Naive thymus-derived CD8-positive, alpha-beta T cell (primary cell): ENCODE data around the gene METTL15. TPM values are rescaled to one million over a fixed set of nuclear protein-coding genes. Genes with fewer than 3 reads are reported as not detected.
"Not testable (repeated sequence)": the region's sequence is repeated elsewhere in the genome, so short reads cannot be mapped to it uniquely, and the experiment has no call there.

ENCODE experiments used
- ATAC-seq, 2 donors: fragments of 150-1000 bp; cut with Tn5 transposase in 1 of 2; sonication (Bioruptor Pico), chemical (Tn5 transposase) in 1 of 2; 1 replicate in 1 of 2; 2 replicates in 1 of 2; pipeline ENCODE4 v1.10.0; 2021; ENCODE audit warnings: mild to moderate bottlenecking in 2 of 2, moderate library complexity in 2 of 2
- POLR2A ChIA-PET: fragments of 350-600 bp; sonication (Branson Sonifier 250); formaldehyde crosslinking; loops from one replicate; lab custom pipeline; 2021; ENCODE audit warnings: antibody characterized with exemption; lab: Charles Lee
- DNase-seq, 10 donors: peaks; one replicate each; pipeline versions ENCODE4 v3.0.0 to v3.0.0-alpha.2; 2020 to 2022
- H3K27ac Mint-ChIP-seq, 10 donors: one replicate each; pipeline ENCODE4 v1.8.0; 2020 to 2022; ENCODE audit warnings: mild to moderate bottlenecking in 10 of 10, mixed read lengths in 10 of 10, moderate library complexity in 4 of 10, inconsistent platforms in 1 of 10
- H3K27me3 Mint-ChIP-seq, 5 donors: one replicate each; pipeline ENCODE4 v1.8.0; 2021 to 2022; ENCODE audit warnings: mixed read lengths in 5 of 5
- H3K36me3 Mint-ChIP-seq, 3 donors: one replicate each; pipeline ENCODE4 v1.8.0; 2020 to 2022; ENCODE audit warnings: mixed read lengths in 3 of 3, mild to moderate bottlenecking in 2 of 3, inconsistent platforms in 1 of 3
- H3K4me1 Mint-ChIP-seq, 4 donors: one replicate each; pipeline ENCODE4 v1.8.0; 2021 to 2022; ENCODE audit warnings: mixed read lengths in 4 of 4
- H3K4me3 Mint-ChIP-seq, 10 donors: one replicate each; pipeline ENCODE4 v1.8.0; 2020 to 2022; ENCODE audit warnings: mild to moderate bottlenecking in 10 of 10, mixed read lengths in 10 of 10, moderate library complexity in 6 of 10, inconsistent platforms in 1 of 10
- H3K9me3 Mint-ChIP-seq, 9 donors: one replicate each; pipeline ENCODE4 v1.8.0; 2020 to 2022; ENCODE audit warnings: mixed read lengths in 9 of 9, mild to moderate bottlenecking in 3 of 9, inconsistent platforms in 1 of 9, moderate library complexity in 1 of 9
- polyA plus RNA-seq, 3 donors: library from polyadenylated mRNA; unstranded; fragments of 300-500 nt; fragmentation: Illumina TruSeq; gene quantifications; one replicate each; pipeline ENCODE4 v1.2.3, GENCODE V29; 2021
- total RNA-seq, 8 experiments: library from RNA in 2 of 8; stranded (reverse) in 2 of 8; gene quantifications; one replicate each; pipeline ENCODE4 v1.2.3 and lab custom pipeline; 2021 to 2026

The METTL15 gene
- total and polyA plus RNA-seq, 5 experiments from 2014 or later, result 4.4 to 14.0 (median 7.1) TPM

GRCh38 chr11:28339488-28339887, 231.3 kb downstream of the METTL15 start:
- H3K36me3 Mint-ChIP-seq, result peaks cover 0 to 22% (median 0%) of the 10 kb centered on the region in 3 donors
- no peak for DNase-seq
- H3K9me3 Mint-ChIP-seq, result peaks cover 10 to 59% (median 34%) of the 10 kb centered on the region in 9 donors
- peak overlapping the region in 1 of 10 donors; percentile 46 for H3K4me3 Mint-ChIP-seq
- no peaks in the 10 kb centered on the region for H3K27me3 Mint-ChIP-seq
- H3K27ac Mint-ChIP-seq, result no peak overlapping the region
- H3K4me1 Mint-ChIP-seq, result no peaks in the 10 kb centered on the region
- no peak for ATAC-seq
- POLR2A ChIA-PET, result no interaction called here

DNA sequence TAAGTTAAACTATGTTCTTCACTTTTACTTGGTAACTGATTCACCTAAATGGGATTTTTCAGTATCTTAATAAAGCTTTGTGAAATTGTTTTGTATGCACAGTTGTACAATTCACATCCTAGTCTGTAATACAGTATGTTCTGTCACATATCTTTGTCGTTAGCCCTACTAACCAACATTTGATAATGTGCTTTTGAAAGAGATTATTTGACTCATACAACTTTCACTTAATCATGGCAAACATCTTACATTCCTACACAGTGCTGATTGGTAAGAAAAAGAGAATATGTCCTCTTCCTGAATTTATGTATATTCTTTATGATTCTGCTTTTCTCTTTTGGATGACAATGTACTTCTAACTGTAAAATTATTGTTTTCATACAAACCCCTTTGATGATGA, 234.5 kb downstream of the METTL15 start:
- Mint-ChIP-seq H3K4me1 (no peaks in the 10 kb centered on the region), H3K27me3 (no peaks in the 10 kb centered on the region), H3K36me3 (peaks cover 0 to 22% (median 0%) of the 10 kb centered on the region in 3 donors), H3K9me3 (peaks cover 10 to 51% (median 32%) of the 10 kb centered on the region in 9 donors), H3K4me3 (no peak overlapping the region), H3K27ac (no peak overlapping the region)
- DNase-seq (no peak), ATAC-seq (no peak)
- POLR2A ChIA-PET, result no interaction called here

DNA sequence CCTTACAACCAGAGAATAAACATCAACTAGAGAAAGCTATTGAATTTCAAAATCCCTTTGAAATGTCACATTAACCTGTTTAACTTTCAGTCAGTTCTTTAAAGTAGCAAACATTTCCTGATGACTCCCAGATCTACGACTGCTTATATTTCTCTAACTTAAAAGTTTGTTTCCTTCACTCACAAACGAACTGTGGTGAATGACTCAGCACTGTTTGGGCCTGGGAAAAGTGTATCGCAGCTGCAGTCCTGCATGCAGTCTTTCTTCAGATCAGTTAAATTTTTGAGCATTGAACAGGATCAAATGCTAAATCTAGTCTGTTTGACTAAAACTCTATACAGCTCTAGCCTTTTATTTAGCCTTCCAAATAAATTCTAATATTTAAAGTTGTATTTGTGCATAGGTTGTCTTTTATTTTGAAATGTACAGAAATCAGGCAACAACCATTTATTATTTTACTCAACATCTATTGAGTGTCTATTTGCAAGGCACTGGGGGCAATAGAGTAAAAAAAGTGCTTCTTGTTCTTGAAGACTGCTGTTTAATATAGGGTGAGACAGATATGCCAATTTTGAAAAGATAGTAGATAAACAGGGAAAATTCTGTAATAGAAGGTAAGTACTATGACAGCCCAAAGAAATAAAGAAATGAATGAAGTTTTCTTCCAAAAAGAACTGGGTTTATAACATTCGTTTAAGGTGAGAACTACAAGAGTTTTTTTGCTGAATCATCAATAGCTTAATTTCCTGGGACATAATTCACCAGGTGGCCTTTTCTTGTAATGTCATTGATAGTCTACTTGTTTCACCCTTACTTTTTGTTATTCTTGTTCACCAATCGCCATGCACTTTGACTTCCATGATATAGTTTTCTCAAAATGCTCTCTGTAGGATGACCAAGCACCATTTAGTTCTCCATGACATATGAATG, 235.4 kb downstream of the METTL15 start:
- H3K9me3 Mint-ChIP-seq, result peaks cover 5 to 43% (median 23%) of the 10 kb centered on the region in 9 donors
- H3K27ac Mint-ChIP-seq, result no peak overlapping the region
- H3K4me3 Mint-ChIP-seq, result no peak overlapping the region
- no peaks in the 10 kb centered on the region for H3K4me1 Mint-ChIP-seq
- no peaks in the 10 kb centered on the region for H3K27me3 Mint-ChIP-seq
- H3K36me3 Mint-ChIP-seq, result peaks cover 0 to 20% (median 0%) of the 10 kb centered on the region in 3 donors
- POLR2A ChIA-PET, result no interaction called here
- ATAC-seq (no peak), DNase-seq (no peak)

DNA sequence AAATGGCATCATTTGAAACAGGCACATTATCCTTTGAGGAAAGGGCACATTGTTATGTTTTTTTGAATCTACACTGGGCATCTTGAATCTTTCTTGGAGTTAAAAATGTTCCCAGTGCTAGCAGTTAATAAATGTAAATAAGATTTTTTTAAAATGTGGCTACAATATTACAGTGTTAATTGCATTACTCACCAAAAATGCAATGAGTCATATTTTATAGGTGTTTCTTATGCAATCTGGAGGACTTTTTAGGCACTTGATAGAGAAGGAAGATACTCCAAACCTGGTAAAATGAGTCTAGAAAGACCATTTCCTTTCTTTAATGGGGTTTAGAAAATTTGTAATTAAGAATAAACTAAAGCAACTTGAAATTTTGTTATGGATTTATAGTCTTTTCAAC, 238.0 kb downstream of the METTL15 start:
- H3K9me3 Mint-ChIP-seq, result peaks cover 0 to 16% (median 4%) of the 10 kb centered on the region in 9 donors
- POLR2A ChIA-PET, result no interaction called here
- H3K36me3 Mint-ChIP-seq, result no peaks in the 10 kb centered on the region
- ATAC-seq (no peak), DNase-seq (no peak)
- no peak overlapping the region for H3K4me3 Mint-ChIP-seq
- H3K4me1 Mint-ChIP-seq, result no peaks in the 10 kb centered on the region
- no peak overlapping the region for H3K27ac Mint-ChIP-seq
- H3K27me3 Mint-ChIP-seq, result peaks cover 0 to 4% (median 0%) of the 10 kb centered on the region in 5 donors

- POLR2A ChIA-PET, result no interaction called here
Observed at GRCh38 chr11:28346721-28347120, 238.5 kb downstream of the METTL15 start.

DNA sequence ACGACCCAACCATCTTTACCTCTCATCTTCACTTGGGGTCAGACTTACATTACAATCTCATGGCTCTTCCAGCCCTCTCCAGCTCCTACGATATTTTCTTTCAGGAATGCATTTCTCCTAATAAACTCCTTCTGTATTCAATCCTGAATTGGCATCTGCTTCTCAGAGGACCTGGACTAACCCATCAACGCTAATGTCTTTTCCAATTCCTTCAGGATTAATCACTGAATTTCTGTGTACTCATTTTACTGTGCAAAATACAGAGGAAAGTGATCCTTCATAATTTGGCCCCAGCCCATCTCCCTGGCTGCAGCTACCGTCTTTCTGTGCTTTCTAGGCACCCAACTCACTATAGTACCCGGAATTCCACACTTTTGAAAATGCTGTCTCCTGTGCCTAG, 239.2 kb downstream of the METTL15 start:
- H3K4me1 Mint-ChIP-seq, result no peaks in the 10 kb centered on the region
- no peak overlapping the region for H3K4me3 Mint-ChIP-seq
- H3K9me3 Mint-ChIP-seq, result peaks cover 0 to 8% (median 2%) of the 10 kb centered on the region in 9 donors
- H3K27ac Mint-ChIP-seq, result no peak overlapping the region
- no peak for ATAC-seq
- no peak for DNase-seq
- H3K36me3 Mint-ChIP-seq, result no peaks in the 10 kb centered on the region
- peaks cover 0 to 4% (median 0%) of the 10 kb centered on the region in 5 donors for H3K27me3 Mint-ChIP-seq
- POLR2A ChIA-PET, result no interaction called here

More at GRCh38 chr11:28346721-28347120, 238.5 kb downstream of the METTL15 start:
- DNase-seq (no peak), ATAC-seq (no peak)
- no peaks in the 10 kb centered on the region for H3K4me1 Mint-ChIP-seq
- peaks cover 0 to 4% (median 0%) of the 10 kb centered on the region in 5 donors for H3K27me3 Mint-ChIP-seq
- H3K9me3 Mint-ChIP-seq, result peaks cover 0 to 11% (median 3%) of the 10 kb centered on the region in 9 donors
- no peak overlapping the region for H3K27ac Mint-ChIP-seq
- H3K36me3 Mint-ChIP-seq, result no peaks in the 10 kb centered on the region
- H3K4me3 Mint-ChIP-seq, result no peak overlapping the region

DNA sequence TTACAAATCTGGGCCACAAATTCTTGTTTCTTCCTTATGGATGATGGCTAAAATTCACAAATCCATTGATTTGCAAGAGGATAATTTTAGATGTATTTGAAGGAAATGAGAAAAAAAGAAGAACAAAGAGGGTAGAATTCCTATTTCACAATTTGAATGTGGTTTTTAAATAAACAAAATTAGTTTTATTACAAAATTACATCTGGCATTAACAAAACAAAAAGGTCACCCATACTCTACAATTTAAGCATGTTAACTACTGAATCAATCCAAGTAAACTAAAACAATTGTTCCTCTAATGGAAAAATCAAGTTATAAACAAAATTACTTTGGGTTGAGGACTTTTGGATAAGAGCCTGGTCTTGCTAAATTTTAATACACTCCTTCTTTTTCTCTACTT, 242.0 kb downstream of the METTL15 start:
- H3K4me1 Mint-ChIP-seq, result no peaks in the 10 kb centered on the region
- ATAC-seq, result no peak

DNA sequence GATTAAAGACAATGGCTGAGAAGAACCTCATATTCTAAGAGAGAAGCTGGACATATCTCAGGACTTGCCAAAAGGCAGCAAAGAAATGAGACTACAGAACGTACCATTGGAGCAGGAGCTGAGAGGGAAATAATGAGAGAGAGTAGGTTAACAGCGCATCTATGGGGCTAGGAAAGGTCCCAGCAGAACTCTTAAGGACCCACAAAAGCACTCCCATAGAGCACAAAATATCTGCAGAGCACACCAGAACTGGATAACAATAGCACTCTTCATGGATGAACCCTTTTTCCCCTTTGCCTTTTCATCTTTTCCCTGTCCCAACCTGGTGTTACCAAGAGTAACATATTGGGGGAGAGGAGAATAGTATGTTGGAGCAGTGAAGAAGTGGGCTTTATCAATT, 245.8 kb downstream of the METTL15 start:
- peaks cover 0 to 3% (median 0%) of the 10 kb centered on the region in 9 donors for H3K9me3 Mint-ChIP-seq
- POLR2A ChIA-PET, result no interaction called here
- H3K4me3 Mint-ChIP-seq, result no peak overlapping the region
- H3K36me3 Mint-ChIP-seq, result no peaks in the 10 kb centered on the region
- peaks cover 0 to 2% (median 0%) of the 10 kb centered on the region in 5 donors for H3K27me3 Mint-ChIP-seq
- no peak for ATAC-seq
- H3K4me1 Mint-ChIP-seq, result no peaks in the 10 kb centered on the region
- H3K27ac Mint-ChIP-seq, result no peak overlapping the region
- no peak for DNase-seq

More for the DNA sequence above, 242.0 kb downstream of the METTL15 start:
- Mint-ChIP-seq H3K27me3 (peaks cover 0 to 4% (median 0%) of the 10 kb centered on the region in 5 donors), H3K4me3 (no peak overlapping the region), H3K27ac (no peak overlapping the region), H3K9me3 (peaks cover 0 to 5% (median 0%) of the 10 kb centered on the region in 9 donors), H3K36me3 (no peaks in the 10 kb centered on the region)
- DNase-seq, result no peak
- POLR2A ChIA-PET, result no interaction called here

DNA sequence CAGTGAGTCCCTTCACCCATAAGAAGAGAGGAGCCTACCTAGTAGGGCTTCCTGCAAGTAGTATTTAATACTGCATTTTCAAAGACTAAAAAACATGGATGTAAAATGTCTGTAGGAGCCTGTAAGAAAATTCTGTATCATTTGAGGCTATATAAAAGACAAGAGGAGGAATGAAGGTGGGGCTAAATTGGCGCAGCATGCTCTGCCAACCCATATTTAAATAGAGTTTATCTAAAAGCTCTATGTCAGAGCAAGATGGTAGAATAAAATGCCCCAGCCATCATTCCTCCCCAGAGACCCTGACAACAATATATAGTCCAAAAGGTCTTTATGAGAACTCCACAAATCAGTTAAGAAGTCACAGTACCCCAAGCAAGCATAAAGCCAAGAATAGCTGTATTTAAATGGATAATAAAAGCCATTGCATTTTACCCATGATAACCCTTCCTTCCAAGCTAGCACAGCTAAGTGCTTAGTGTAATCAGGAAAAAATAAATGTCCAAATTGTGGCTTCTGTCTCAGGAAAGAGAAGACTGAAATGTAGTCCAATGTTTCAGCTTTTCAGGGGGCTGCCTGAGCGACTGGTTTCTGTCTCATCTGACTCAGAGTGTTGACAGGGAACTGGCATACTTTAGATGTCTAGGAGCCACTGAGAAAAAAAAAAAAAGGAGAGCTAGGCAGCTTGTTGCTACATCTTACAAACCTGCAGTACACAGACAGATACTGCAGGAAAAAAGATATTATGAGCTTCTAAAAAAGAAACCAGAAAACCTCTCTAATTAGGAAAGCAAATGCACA, 258.6 kb downstream of the METTL15 start:
- ATAC-seq (no peak), DNase-seq (no peak)
- Mint-ChIP-seq H3K36me3 (peaks cover 9 to 50% (median 37%) of the 10 kb centered on the region in 3 donors), H3K27me3 (no peaks in the 10 kb centered on the region), H3K27ac (no peak overlapping the region), H3K4me1 (no peaks in the 10 kb centered on the region), H3K4me3 (no peak overlapping the region), H3K9me3 (peaks cover 23 to 81% (median 47%) of the 10 kb centered on the region in 9 donors)
- POLR2A ChIA-PET, result no interaction called here

DNA sequence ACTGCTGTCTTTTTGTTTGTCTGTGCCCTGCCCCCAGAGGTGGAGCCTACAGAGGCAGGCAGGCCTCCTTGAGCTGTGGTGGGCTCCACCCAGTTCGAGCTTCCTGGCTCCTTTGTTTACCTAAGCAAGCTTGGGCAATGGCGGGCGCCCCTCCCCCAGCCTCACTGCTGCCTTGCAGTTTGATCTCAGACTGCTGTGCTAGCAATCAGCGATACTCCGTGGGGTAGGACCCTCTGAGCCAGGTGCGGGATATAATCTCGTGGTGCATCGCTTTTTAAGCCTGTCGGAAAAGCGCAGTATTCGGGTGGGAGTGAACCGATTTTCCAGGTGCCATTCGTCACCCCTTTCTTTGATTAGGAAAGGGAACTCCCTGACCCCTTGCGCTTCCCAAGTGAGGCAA, 269.9 kb downstream of the METTL15 start:
- peaks cover 7 to 63% (median 27%) of the 10 kb centered on the region in 9 donors for H3K9me3 Mint-ChIP-seq
- DNase-seq, H3K27me3 Mint-ChIP-seq, H3K27ac Mint-ChIP-seq, H3K4me3 Mint-ChIP-seq, ATAC-seq, H3K4me1 Mint-ChIP-seq, POLR2A ChIA-PET: not testable (repeated sequence)
- H3K36me3 Mint-ChIP-seq, result peaks cover 0 to 32% (median 10%) of the 10 kb centered on the region in 3 donors
